ENCODE measurements around the gene TPSG1. TPM values are rescaled to one million over a fixed set of nuclear protein-coding genes. Genes with fewer than 3 reads are reported as not detected.
A peak's percentile ranks its signal among the peaks of the same experiment; 100 is the strongest.
"Not testable (repeated sequence)": the region's sequence is repeated elsewhere in the genome, so short reads cannot be mapped to it uniquely, and the experiment has no call there.

TPSG1 gene
- total RNA-seq, 1 donor from 2014 or later, result not detected

DNA sequence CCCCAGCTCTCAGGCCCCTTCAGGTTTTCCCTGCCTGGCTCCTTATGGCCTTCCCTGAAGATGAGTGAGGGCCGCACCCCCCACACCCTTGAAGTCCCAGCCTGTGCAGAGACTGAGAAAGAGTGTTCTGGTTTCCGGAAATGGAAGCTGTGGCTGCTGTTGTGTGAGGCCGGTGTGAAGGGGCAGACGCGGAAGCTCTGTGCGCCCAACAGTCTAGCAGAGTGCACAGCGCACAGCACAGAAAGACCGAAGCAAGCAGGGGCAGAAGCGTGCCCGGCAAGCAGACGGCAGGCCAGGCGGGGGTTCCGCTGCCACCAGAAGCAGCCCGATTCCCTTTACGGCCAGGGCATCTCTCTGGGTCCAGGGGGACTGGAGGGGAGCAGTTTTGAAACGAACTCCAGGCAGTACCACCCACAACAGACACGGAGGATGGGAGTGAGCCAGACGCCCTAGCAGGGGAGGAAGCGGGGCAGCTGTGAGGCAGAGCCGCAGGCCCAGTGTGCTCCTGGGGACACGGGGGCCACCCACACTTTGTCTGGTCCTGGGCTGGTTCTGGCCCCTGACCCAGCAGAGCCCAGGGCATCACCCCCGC is 16.7 kb downstream of the TPSG1 start:
- Mint-ChIP-seq H3K4me3 (no peak overlapping the region), H3K36me3 (ENCODE audit: low read depth) (no peaks in the 10 kb centered on the region), H3K27me3 (no peaks in the 10 kb centered on the region), H3K4me1 (no peaks in the 10 kb centered on the region), H3K9me3 (no peaks in the 10 kb centered on the region), H3K27ac (peak overlapping the region; percentile 11)
- DNase-seq, result no peak
- intact Hi-C loops (cut with micrococcal nuclease), result no loop called here

DNA sequence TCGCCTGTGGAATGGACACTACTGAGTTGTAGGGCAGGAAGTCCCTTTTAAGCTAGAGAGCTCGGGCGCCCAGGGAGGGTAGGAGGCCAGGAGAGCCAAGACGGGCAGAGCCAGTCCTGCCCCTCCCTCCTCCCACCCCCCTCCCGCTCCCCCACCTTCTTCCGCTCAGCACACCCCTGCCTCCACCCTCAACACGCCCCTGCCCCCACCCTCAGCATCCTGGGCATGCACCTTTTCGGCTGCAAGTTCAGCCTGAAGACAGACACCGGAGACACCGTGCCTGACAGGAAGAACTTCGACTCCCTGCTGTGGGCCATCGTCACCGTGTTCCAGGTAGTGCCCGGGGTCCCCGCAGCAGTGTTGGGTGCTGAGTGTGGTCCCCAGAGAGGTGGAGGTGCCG is 18.3 kb downstream of the TPSG1 start:
- Mint-ChIP-seq H3K36me3 (ENCODE audit: low read depth) (no peaks in the 10 kb centered on the region), H3K27ac (no peak overlapping the region), H3K27me3 (no peaks in the 10 kb centered on the region), H3K4me3 (no peak overlapping the region), H3K9me3 (no peaks in the 10 kb centered on the region), H3K4me1 (no peaks in the 10 kb centered on the region)
- intact Hi-C loops (cut with micrococcal nuclease), result no loop called here
- no peak for DNase-seq

DNA sequence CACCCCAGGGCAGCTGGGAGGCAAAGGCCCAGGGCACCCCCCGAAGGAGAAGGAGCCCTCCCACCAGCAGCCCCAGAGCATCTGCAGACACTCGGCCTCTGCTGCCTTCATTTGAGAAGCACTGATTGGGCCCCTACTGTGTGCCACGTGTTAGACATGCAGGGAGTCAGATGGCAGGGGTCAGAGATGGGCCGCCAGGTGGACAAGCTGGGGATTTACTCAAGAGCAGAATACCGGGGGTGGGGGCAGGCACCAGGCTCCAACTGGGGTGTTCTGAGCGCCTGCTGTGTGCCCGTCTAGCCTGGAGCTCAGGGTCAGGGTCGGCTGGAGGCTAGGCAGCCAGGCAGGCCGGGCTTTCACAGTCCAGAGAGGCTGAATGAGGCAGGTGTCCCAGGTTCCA is 18.7 kb downstream of the TPSG1 start:
- Mint-ChIP-seq H3K27ac (no peak overlapping the region), H3K9me3 (no peaks in the 10 kb centered on the region), H3K4me3 (no peak overlapping the region), H3K36me3 (ENCODE audit: low read depth) (no peaks in the 10 kb centered on the region), H3K27me3 (no peaks in the 10 kb centered on the region), H3K4me1 (no peaks in the 10 kb centered on the region)
- DNase-seq, result no peak
- intact Hi-C loops (cut with micrococcal nuclease), result no loop called here

DNA sequence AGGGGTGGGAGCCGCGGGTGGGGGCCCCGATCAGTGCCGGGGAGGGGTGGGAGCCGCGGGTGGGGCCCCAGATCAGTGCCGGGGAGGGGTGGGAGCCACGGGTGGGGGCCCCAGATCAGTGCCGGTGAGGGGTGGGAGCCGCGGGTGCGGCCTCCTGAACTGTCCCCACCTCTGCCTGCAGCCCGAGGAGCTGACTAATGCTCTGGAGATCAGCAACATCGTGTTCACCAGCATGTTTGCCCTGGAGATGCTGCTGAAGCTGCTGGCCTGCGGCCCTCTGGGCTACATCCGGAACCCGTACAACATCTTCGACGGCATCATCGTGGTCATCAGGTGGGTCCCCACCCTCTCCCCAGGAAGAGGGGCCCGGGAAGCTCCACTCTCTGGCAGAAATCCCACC is 20.1 kb downstream of the TPSG1 start:
- Mint-ChIP-seq H3K27me3 (no peaks in the 10 kb centered on the region), H3K4me1 (no peaks in the 10 kb centered on the region), H3K27ac (no peak overlapping the region), H3K9me3 (no peaks in the 10 kb centered on the region), H3K4me3 (no peak overlapping the region), H3K36me3 (ENCODE audit: low read depth) (no peaks in the 10 kb centered on the region)
- DNase-seq, result no peak
- intact Hi-C loops (cut with micrococcal nuclease), result no loop called here

DNA sequence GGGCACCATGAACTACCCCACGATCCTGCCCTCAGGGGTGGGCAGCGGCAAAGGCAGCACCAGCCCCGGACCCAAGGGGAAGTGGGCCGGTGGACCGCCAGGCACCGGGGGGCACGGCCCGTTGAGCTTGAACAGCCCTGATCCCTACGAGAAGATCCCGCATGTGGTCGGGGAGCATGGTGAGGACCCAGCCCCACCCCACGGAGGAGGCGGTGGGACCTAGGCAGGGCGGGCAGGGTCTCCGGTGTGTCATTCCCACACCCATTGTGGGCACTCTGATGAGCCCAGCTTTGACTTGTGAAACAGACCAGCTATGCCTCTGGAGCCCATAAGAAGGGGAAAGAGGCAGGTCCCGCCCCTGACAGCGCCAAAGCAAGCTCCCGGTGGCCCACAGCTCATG is 22.8 kb downstream of the TPSG1 start:
- Mint-ChIP-seq H3K9me3 (no peaks in the 10 kb centered on the region), H3K4me3 (no peak overlapping the region), H3K27me3 (no peaks in the 10 kb centered on the region), H3K36me3 (ENCODE audit: low read depth) (no peaks in the 10 kb centered on the region), H3K4me1 (no peaks in the 10 kb centered on the region), H3K27ac (no peak overlapping the region)
- intact Hi-C loops (cut with micrococcal nuclease), result no loop called here
- no peak for DNase-seq

DNA sequence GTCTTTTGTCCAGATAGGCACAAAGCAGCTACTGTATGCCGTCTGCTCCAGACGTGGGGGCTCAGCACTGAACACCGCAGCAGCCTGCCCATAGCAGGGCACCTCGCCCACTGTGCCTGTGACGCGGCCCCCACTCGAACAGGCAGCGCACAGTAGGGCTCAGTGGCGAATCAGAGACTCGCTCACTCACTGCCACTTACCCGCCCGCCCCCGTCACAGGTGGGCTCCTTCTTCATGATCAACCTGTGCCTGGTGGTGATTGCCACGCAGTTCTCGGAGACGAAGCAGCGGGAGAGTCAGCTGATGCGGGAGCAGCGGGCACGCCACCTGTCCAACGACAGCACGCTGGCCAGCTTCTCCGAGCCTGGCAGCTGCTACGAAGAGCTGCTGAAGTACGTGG is 23.6 kb downstream of the TPSG1 start:
- H3K27me3 Mint-ChIP-seq, result no peaks in the 10 kb centered on the region
- H3K36me3 Mint-ChIP-seq (ENCODE audit: low read depth), result no peaks in the 10 kb centered on the region
- H3K4me1 Mint-ChIP-seq, result no peaks in the 10 kb centered on the region
- intact Hi-C loops (cut with micrococcal nuclease), result no loop called here
- H3K4me3 Mint-ChIP-seq, result no peak overlapping the region
- H3K27ac Mint-ChIP-seq, result no peak overlapping the region
- no peaks in the 10 kb centered on the region for H3K9me3 Mint-ChIP-seq
- DNase-seq, result no peak

DNA sequence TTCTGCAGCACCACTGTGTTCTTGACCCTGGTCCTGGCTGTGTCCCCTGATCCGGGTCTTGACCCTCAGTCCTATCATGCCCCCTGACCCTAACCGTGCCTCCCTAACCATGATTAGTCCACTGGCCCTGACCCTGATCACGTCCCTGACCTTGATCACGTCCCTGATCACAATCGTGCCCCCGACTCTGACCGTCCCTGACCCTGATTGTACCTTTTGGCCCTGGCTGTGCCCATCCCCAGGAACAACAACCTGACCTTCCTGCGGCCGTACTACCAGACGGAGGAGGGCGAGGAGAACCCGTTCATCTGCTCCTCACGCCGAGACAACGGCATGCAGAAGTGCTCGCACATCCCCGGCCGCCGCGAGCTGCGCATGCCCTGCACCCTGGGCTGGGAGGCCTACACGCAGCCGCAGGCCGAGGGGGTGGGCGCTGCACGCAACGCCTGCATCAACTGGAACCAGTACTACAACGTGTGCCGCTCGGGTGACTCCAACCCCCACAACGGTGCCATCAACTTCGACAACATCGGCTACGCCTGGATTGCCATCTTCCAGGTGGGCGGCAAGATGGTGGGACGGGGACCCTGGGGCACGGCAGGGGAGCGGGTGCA is 24.9 kb downstream of the TPSG1 start:
- intact Hi-C loops (cut with micrococcal nuclease), result no loop called here
- Mint-ChIP-seq H3K4me1 (no peaks in the 10 kb centered on the region), H3K36me3 (ENCODE audit: low read depth) (no peaks in the 10 kb centered on the region), H3K4me3 (no peak overlapping the region), H3K27ac (no peak overlapping the region), H3K27me3 (no peaks in the 10 kb centered on the region), H3K9me3 (no peaks in the 10 kb centered on the region)
- no peak for DNase-seq

DNA sequence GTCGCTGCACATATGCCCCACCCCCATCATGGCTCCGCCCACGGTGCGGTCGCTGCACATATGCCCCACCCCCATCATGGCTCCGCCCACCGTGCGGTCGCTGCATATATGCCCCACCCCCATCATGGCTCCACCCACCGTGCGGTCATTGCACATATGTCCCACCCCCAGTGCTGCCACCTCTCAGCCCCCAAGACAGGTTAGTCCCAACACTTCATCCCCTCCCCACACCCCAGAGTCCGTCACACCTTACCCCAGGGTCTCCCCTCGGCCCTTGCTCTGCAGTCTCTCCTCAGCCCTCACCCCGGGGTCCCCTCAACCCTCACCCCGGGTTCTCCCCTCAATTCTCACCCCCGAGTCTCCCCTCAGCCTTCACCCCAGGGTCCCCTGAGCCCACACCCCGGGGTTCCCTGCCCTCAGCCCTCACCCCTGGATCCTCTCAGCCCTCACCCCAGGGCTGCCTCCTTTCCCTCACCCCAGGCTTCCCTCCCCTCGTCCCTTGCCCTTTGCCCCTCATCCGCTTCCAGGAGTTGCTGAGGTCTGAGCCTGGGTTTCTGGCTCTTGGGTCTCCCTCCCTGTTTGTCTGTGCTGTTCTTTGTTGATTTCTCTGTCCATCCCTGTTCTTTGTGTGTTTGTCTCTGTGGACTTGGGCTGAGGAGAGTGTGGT is 25.6 kb downstream of the TPSG1 start:
- intact Hi-C loops (cut with micrococcal nuclease), result no loop called here
- Mint-ChIP-seq H3K27ac (no peak overlapping the region), H3K4me1 (no peaks in the 10 kb centered on the region), H3K9me3 (no peaks in the 10 kb centered on the region), H3K27me3 (no peaks in the 10 kb centered on the region), H3K4me3 (no peak overlapping the region), H3K36me3 (ENCODE audit: low read depth) (no peaks in the 10 kb centered on the region)
- no peak for DNase-seq

DNA sequence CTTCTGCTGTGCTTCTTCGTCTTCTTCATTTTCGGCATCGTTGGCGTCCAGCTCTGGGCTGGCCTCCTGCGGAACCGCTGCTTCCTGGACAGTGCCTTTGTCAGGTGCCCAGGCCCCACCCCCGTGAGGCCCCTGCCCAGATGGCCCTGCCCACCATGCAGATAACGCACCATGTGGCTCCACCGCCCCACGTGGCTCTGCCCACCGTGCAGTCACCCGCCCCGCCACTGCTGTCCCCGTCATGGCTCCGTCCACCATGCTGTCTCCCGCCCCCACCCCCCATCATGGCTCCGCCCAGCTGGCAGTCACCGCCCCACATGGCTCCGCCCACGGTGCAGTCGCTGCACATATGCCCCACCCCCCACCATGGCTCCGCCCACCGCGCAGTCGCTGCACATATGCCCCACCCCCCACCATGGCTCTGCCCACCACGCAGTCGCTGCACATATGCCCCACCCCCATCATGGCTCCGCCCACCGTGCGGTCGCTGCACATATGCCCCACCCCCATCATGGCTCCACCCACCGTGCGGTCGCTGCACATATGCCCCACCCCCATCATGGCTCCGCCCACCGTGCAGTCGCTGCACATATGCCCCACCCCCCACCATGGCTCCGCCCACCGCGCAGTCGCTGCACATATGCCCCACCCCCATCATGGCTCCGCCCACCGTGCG is 26.3 kb downstream of the TPSG1 start:
- H3K4me3 Mint-ChIP-seq; H3K27ac Mint-ChIP-seq; H3K4me1 Mint-ChIP-seq; DNase-seq; H3K36me3 Mint-ChIP-seq (ENCODE audit: low read depth); H3K9me3 Mint-ChIP-seq; H3K27me3 Mint-ChIP-seq; intact Hi-C loops (cut with micrococcal nuclease): not testable (repeated sequence)

DNA sequence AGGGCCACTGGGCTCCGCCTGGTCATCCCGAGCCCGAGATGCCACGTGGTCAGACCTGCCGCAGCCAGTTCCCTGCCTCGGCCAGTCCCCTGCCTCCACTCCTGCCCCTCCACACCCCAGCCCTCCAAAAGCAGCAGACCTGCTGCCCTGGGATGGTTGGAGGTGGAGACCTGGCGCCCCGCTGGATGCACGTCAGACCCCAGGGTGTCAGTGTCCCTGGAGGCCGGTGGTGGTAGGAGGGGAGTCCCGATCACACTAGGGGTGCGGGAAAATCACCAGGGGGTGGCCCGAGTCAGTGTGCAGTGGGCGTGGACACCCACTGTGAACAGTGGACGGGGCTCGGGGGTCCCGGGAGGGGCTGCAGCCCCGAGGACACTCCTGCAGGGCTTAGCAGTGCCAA is 26.9 kb downstream of the TPSG1 start:
- intact Hi-C loops (cut with micrococcal nuclease), result no loop called here
- no peak for DNase-seq
- no peaks in the 10 kb centered on the region for H3K9me3 Mint-ChIP-seq
- H3K27ac Mint-ChIP-seq, result no peak overlapping the region
- H3K36me3 Mint-ChIP-seq (ENCODE audit: low read depth), result no peaks in the 10 kb centered on the region
- H3K27me3 Mint-ChIP-seq, result no peaks in the 10 kb centered on the region
- no peak overlapping the region for H3K4me3 Mint-ChIP-seq
- H3K4me1 Mint-ChIP-seq, result no peaks in the 10 kb centered on the region

DNA sequence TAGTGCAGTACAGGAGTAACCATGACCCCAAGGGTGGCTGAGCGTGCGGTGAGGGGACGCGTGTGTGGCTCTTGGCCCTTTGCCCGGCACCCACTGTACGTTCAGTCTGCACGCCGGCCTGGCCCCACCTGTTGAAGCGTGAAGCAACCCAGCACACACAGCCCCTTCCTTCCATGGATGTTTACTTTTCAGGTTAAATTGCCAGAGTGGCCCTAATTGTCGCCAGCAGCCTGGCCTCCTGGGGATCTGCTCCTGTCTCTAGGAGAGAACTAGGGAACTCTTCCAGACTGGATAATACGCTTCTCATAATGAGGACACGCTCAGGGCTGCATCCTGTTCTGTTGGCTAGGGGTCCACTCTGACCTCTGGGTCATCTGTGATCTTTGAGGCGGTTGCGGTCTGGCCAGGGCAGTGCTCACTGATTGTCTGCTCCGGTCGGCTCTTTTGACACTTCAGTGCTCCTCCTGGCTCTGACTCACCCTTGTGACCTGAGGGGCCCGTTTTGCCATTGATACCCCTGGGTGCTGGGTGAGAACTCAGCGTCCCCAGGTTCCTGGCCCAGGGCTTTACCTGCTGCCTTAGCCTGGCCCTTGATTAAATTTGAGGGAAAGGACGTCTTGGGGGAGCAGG is 27.7 kb downstream of the TPSG1 start:
- Mint-ChIP-seq H3K27ac (no peak overlapping the region), H3K9me3 (no peaks in the 10 kb centered on the region), H3K4me3 (no peak overlapping the region), H3K4me1 (no peaks in the 10 kb centered on the region), H3K36me3 (ENCODE audit: low read depth) (no peaks in the 10 kb centered on the region), H3K27me3 (no peaks in the 10 kb centered on the region)
- intact Hi-C loops (cut with micrococcal nuclease), result no loop called here
- no peak for DNase-seq

DNA sequence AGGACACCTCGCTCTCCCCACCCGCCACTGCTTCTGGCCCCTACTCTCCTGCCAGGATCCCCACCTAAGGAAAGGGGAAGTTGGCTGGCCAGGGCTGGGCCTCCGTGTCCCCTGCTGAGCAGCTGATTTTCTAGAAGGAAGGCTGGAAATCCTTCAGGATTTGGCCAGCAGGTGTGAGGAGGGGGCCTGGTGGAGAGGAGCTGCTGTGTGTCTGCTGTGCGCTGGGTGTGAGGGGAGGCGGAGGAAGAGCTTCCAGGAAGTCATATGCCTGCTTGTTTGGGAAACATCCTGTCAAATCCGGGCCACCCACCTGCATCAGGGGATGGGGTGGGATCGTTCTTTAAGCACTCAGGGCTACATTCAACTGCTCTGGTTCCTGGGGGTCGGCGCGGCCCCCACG is 28.6 kb downstream of the TPSG1 start:
- no peak overlapping the region for H3K4me3 Mint-ChIP-seq
- no peak for DNase-seq
- no peaks in the 10 kb centered on the region for H3K27me3 Mint-ChIP-seq
- no peaks in the 10 kb centered on the region for H3K9me3 Mint-ChIP-seq
- H3K27ac Mint-ChIP-seq, result no peak overlapping the region
- intact Hi-C loops (cut with micrococcal nuclease), result no loop called here
- H3K36me3 Mint-ChIP-seq (ENCODE audit: low read depth), result no peaks in the 10 kb centered on the region
- H3K4me1 Mint-ChIP-seq, result no peaks in the 10 kb centered on the region

DNA sequence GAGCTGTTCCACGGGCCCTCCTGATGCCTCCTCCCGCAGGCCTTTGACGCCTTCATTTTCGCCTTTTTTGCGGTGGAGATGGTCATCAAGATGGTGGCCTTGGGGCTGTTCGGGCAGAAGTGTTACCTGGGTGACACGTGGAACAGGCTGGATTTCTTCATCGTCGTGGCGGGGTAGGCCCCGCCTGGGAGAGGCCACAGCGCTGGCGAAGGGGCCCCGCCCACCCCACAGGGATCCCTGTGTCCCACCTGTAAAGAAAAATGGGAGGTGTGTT is 29.7 kb downstream of the TPSG1 start:
- no peak for DNase-seq
- Mint-ChIP-seq H3K4me1 (no peaks in the 10 kb centered on the region), H3K27me3 (no peaks in the 10 kb centered on the region), H3K27ac (no peak overlapping the region), H3K4me3 (no peak overlapping the region), H3K9me3 (no peaks in the 10 kb centered on the region), H3K36me3 (ENCODE audit: low read depth) (no peaks in the 10 kb centered on the region)
- intact Hi-C loops (cut with micrococcal nuclease), result no loop called here

DNA sequence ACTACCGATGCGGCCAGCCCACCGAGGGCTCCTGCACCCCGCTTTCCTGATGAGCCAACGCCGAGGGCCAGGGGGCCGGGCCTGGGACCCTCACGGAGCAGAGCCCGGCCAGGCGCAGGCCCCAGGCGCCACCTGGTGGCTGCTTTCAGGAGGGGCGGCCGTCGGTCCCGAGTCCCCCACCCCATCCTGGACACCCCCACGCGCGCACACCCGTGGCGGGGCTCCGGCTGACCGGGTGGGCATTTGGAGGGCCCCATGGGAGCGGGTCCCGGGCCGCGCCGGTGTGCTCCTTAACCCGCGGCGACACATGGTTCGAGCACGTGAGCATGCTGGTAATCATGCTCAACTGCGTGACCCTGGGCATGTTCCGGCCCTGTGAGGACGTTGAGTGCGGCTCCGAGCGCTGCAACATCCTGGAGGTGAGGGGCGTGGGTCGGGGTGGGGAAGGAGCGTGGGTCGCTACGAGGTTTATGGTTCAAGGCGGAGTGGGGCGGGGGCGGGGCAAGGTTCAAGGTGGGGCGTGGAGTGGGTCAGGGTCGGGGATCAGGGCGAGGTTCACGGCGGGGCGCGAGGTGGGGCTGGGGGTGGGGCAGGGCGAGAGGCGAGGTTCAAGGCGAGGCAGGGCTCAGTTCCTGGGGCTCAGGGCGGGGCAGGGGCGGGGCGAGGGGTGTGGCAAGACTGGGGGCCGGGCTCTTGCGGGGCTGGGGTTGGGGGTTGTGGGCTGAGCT is 30.2 kb downstream of the TPSG1 start:
- Mint-ChIP-seq H3K27ac (no peak overlapping the region), H3K36me3 (ENCODE audit: low read depth) (no peaks in the 10 kb centered on the region), H3K27me3 (no peaks in the 10 kb centered on the region), H3K4me1 (no peaks in the 10 kb centered on the region), H3K9me3 (no peaks in the 10 kb centered on the region), H3K4me3 (no peak overlapping the region)
- DNase-seq, result peak; percentile 70
- intact Hi-C loops (cut with micrococcal nuclease), result no loop called here

All from activated CD4-positive, alpha-beta T cell treated with anti-CD3 and anti-CD28 coated beads, Interleukin-2, amount 10 ng/mL, durations not matched to agents 24 days and 14 days (primary cell).